Limb (tissue), 2 donors: ENCODE results near the gene NAA20.
A peak's percentile ranks its signal among the peaks of the same experiment; 100 is the strongest.

Source experiments
- DNase-seq, 2 donors: peaks; one replicate each; pipeline ENCODE4 v3.0.0-alpha.2; 2016; ENCODE audit errors: extremely low spot score in 2 of 2

The NAA20 gene

GRCh38 chr20:20073801-20074371 lies 56.7 kb downstream of the NAA20 start:
- no peak for DNase-seq

DNA sequence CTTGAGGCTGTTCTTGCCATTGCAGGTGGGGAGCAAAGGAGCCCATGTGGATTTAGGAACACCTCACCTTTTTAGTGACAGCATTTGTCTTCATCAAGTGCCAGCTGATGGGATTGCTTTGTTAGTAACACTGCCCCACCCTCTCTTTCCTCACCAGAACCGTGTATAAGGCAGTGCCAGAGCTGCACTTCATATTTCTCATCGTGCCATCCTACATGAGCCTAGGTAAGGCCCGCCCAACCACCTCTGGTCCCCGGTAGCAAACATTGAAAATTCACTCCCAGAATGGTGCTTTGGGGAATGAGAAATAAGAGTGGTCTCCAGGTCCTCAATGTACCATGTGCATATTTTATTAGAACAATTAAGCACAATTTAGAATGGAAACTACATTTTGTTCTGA lies 57.9 kb downstream of the NAA20 start:
- no peak for DNase-seq

- peak in 1 of 2 donors; percentile 50 for DNase-seq
These were observed 59.3 kb downstream of the NAA20 start for GRCh38 chr20:20076297-20077065.

- no peak for DNase-seq
These were observed 60.9 kb downstream of the NAA20 start for GRCh38 chr20:20078041-20078440.

GRCh38 chr20:20079102-20079784 lies 62.1 kb downstream of the NAA20 start:
- no peak for DNase-seq
